Mucosa of descending colon (tissue), 3 donors: Measurements from ENCODE around the gene TMEM106B. TPM values are rescaled to one million over a fixed set of nuclear protein-coding genes. Genes with fewer than 3 reads are reported as not detected.

ENCODE experiments used
- ATAC-seq: fragments of 200-7000 bp; cut with Tn5 transposase; one replicate; pipeline ENCODE4 v1.9.1; 2020; ENCODE audit warnings: mild to moderate bottlenecking, moderate library complexity
- DNase-seq, 3 donors: peaks; one replicate each; pipeline ENCODE4 v3.0.0-alpha.2; 2020
- H3K36me3 ChIP-seq: fragments of 200-600 bp; one replicate; pipeline ENCODE4 v1.8.0; 2021; ENCODE audit warnings: low read depth, mild to moderate bottlenecking
- H3K4me1 ChIP-seq: fragments of 200-600 bp; one replicate; pipeline ENCODE4 v1.8.0; 2021; ENCODE audit warnings: low read depth, mild to moderate bottlenecking
- H3K4me3 ChIP-seq: fragments of 200-600 bp; one replicate; pipeline ENCODE4 v1.8.0; 2021; ENCODE audit warnings: mild to moderate bottlenecking
- H3K9me3 ChIP-seq: fragments of 200-600 bp; one replicate; pipeline ENCODE4 v1.8.0; 2021; ENCODE audit warnings: mild to moderate bottlenecking
- intact Hi-C, 2 donors: fragments of 100-400 bp; cut with DNase I in 1 of 2; cut with micrococcal nuclease in 1 of 2; formaldehyde crosslinking; loops; one replicate each; pipeline versions ENCODE4 v1.11.0 to v1.11.1; 2022; cut with DNase I, micrococcal nuclease
- total RNA-seq, 3 donors: library from RNA; stranded (reverse); fragmentation: NEBNext Ultra II Directional in 2 of 3; extraction: Animal tissue kit (Norgen Biotek cat#: 25700) in 2 of 3; gene quantifications; one replicate each; pipeline versions ENCODE4 v1.2.1 to v1.2.4, GENCODE V29; 2021 to 2023
- TF ChIP-seq, protein P1 (sequence below): fragments of 200-600 bp; IDR thresholded peaks from one replicate; pipeline ENCODE4 v1.8.0; 2022; ENCODE audit warnings: antibody characterized with exemption, mild to moderate bottlenecking
- donor health status: DM: no; HTN: no; CAD: no; lungs with moderate emphysema.
- donor health status: DM: no; HTN: no; CAD: no.
- donor health status: DM: no; HTN: yes; CAD: no.

TMEM106B gene
- total RNA-seq, 3 donors from 2014 or later = 44.0 to 64.8 (median 60.2) TPM

DNA sequence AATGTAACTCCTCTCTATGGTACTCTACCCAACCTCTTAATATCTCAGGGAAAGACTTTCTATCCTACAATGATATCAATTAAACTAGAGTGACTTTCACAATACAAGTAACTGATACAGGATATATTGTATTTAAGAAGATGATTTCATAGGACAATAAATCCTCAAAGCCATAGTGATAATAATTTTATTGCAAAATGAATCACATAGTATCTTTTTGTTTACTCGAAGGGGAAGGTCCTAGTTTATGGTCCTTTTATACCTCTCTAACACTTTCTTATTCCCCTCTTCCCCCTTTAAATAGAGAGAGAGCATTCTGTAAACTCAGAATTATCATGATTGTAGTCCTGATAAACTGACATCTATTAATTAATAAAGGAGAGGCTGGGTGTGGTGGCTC is 56.4 kb downstream of the TMEM106B start:
- no peak for DNase-seq
- H3K9me3 ChIP-seq = no peaks in the 10 kb centered on the region
- no peaks in the 10 kb centered on the region for H3K4me1 ChIP-seq
- intact Hi-C loops = no loop called here
- no peak overlapping the region for H3K4me3 ChIP-seq
- TF ChIP-seq, protein P1, sequence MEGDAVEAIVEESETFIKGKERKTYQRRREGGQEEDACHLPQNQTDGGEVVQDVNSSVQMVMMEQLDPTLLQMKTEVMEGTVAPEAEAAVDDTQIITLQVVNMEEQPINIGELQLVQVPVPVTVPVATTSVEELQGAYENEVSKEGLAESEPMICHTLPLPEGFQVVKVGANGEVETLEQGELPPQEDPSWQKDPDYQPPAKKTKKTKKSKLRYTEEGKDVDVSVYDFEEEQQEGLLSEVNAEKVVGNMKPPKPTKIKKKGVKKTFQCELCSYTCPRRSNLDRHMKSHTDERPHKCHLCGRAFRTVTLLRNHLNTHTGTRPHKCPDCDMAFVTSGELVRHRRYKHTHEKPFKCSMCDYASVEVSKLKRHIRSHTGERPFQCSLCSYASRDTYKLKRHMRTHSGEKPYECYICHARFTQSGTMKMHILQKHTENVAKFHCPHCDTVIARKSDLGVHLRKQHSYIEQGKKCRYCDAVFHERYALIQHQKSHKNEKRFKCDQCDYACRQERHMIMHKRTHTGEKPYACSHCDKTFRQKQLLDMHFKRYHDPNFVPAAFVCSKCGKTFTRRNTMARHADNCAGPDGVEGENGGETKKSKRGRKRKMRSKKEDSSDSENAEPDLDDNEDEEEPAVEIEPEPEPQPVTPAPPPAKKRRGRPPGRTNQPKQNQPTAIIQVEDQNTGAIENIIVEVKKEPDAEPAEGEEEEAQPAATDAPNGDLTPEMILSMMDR = no peak
- no peak for ATAC-seq
- no peaks in the 10 kb centered on the region for H3K36me3 ChIP-seq

DNA sequence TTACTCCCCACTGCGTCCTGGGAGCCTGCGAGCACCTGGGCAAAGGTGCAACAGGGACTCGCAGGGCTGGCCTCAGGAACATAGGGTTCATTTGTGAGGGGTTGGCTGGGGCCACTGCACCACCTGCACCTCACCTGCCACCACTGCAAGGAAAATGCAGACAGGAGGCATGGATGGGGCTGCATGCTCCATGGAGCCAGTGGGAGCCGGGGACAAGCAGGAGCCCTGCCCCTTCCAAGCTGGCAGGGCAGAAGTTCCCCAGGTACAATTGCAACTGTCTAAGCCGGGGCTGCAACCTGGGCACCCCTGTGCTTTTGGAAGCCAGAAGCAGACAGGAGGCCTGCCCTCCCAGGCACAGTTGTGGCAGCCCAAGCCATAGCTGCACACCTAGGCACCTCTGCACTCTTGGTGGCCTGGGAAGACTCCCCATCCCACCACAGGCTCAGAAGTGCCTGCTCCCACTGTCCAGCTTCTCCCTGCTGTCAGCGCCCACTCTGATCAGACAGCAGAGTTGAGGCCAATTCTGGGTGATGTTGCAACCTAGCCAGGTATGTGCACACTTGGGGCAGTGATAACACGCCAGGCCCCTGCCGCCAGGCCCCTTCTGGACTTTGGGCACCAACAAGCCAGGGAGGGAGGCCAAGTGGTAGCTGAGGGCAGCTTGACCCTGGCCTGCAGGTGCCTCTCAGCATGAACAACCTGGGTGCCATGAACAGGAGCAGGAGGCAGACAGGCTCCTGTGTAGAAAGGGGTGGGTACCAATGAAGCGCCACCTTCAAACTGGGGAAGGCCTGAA is 58.2 kb downstream of the TMEM106B start:
- DNase-seq (no peak), ATAC-seq (no peak)
- Histone ChIP-seq H3K4me1 (no peaks in the 10 kb centered on the region), H3K9me3 (no peaks in the 10 kb centered on the region), H3K4me3 (no peak overlapping the region), H3K36me3 (no peaks in the 10 kb centered on the region)
- TF ChIP-seq, protein P1 = no peak
- intact Hi-C loops = no loop called here

DNA sequence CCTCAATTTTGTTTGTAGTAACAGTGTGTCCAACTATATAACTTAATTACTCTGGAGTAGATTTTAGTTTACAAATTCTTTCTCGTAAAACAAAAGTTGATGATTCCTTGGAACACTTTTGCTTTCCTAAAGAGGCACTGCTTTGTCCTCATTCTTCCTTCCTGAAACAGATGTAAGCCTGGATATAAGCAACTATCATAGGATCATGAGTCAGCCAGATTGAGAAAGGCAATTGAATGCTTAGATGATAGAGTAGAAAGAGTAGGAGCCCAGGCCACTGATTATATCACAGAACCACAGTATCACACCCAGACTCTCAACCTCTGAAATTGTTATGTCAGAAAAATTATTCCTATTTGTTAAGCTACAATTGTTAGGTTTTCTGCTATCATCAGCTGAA is 69.9 kb downstream of the TMEM106B start:
- intact Hi-C loops = no loop called here
- no peak for ATAC-seq

DNA sequence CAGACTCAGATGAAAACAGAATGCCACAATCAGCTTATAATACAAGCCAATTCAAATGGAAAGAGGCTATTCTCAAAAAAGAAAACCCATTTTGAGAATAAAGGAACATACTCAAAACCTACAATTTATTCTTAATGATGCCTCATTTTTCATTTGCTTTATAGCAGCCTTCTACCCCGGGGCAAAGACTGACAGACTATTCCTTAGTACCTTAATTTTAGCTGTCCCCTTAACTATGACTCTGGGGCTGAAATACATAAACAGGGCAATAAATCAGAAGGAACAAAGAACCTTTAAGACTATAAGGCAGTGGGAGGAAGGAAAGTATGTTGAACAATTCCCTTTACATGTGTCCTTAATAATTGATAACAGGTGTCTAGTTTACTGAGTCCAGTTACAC is 76.8 kb downstream of the TMEM106B start:
- ATAC-seq (no peak), DNase-seq (no peak)
- Histone ChIP-seq H3K4me3 (no peak overlapping the region), H3K36me3 (no peaks in the 10 kb centered on the region), H3K4me1 (no peaks in the 10 kb centered on the region), H3K9me3 (peaks cover 4% of the 10 kb centered on the region)
- TF ChIP-seq, protein P1 = no peak
- intact Hi-C loops = no loop called here

More for the DNA sequence above, 69.9 kb downstream of the TMEM106B start:
- Histone ChIP-seq H3K9me3 (no peaks in the 10 kb centered on the region), H3K36me3 (no peaks in the 10 kb centered on the region), H3K4me3 (no peak overlapping the region), H3K4me1 (no peaks in the 10 kb centered on the region)
- DNase-seq = no peak
- TF ChIP-seq, protein P1 = no peak

DNA sequence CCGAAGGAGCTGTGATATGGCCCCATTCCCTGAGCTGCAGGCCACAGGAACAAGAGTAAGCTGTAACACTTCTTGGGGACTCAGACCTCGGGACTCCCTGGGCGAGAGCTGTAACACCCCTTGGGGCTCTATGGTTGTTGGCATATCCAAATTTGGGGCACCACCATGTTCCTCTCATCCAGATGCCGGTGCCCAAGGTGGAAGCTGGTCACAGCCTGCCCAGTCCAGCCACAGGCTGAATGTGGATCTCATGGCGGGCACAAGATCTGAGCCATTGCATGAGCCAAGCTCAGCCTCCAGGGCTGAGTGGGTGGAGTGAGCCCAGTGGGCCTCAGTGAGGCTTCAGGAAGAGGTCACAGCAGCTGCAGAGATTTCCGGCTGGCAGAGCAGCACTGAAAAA is 78.9 kb downstream of the TMEM106B start:
- H3K9me3 ChIP-seq = peaks cover 4% of the 10 kb centered on the region
- ATAC-seq (no peak), DNase-seq (no peak)
- no peaks in the 10 kb centered on the region for H3K4me1 ChIP-seq
- H3K4me3 ChIP-seq = no peak overlapping the region
- H3K36me3 ChIP-seq = no peaks in the 10 kb centered on the region
- intact Hi-C loops = no loop called here
- TF ChIP-seq, protein P1 = no peak
